Measurements from ENCODE around the gene LRCH4. TPM values are rescaled to one million over a fixed set of nuclear protein-coding genes. Genes with fewer than 3 reads are reported as not detected.

Gene LRCH4
- total and polyA plus RNA-seq, 2 of the 8 experiments (the other 6 are each of a cell fraction or from before 2014, with no cell fraction given) = 15.5 to 36.6 TPM

GRCh38 chr7:100573691-100574361 is 12.1 kb downstream of the LRCH4 start, which contains the start of gene SAP25:
Gene SAP25 (minus strand): TSS chr7:100573900. CDS start chr7:100573742, 158 bp downstream.
- H3K56ac ChIP-seq (replicated peaks; ENCODE audit: insufficient read length, low read depth, low read length) = no peak within 1 kb of the TSS
- H3K18ac ChIP-seq (ENCODE audit: extremely low read depth, low read length) = peak within 1 kb of the TSS; percentile 48; the same call in 1 of the 2 replicates
- H3K27ac ChIP-seq (ENCODE audit: low read depth, low read length) = no peak within 1 kb of the TSS; the same call in 1 of the 2 replicates
- H4K8ac ChIP-seq (ENCODE audit: extremely low read depth, insufficient read depth, low read length) = peak within 1 kb of the TSS; percentile 35; the same call in 1 of the 2 replicates
- peaks cover 0 to 8% of the 10 kb centered on the region in 2 experiments for H4K20me1 ChIP-seq (replicated peaks in 1 of 2; ENCODE audit: control insufficient read depth in 1 of 2, insufficient read depth in 2 of 2, low read length in 2 of 2)
- no peak within 1 kb of the TSS for H3K9ac ChIP-seq (replicated peaks in 1 of 4; ENCODE audit: extremely low read depth in 1 of 4, low read depth in 3 of 4, low read length in 3 of 4)
- no peaks in the 10 kb centered on the region for H3K79me2 ChIP-seq (ENCODE audit: control insufficient read depth in 1 of 2, insufficient read depth in 2 of 2, low read length in 2 of 2)
- DNase-seq (ENCODE audit: low read depth in 1 of 2, low spot score in 2 of 2) (peak in 1 of 2 experiments; percentile 84), FAIRE-seq (no peak)
- peak within 1 kb of the TSS; percentile 91 for H3K4ac ChIP-seq (replicated peaks; ENCODE audit: insufficient read length, low read depth, low read length)
- no peak within 1 kb of the TSS for H3K4me2 ChIP-seq (ENCODE audit: insufficient read depth in 1 of 2, low read depth in 2 of 2, low read length in 2 of 2)
- peaks cover 2% of the 10 kb centered on the region; the same call in 1 of the 2 replicates for H3K79me1 ChIP-seq (ENCODE audit: low read depth, low read length)
- H2AK5ac ChIP-seq (ENCODE audit: low read depth, low read length) = 0 out of 2 replicates have a peak within 1 kb of the TSS, but pooled peaks have one; percentile 39
- no peak within 1 kb of the TSS for H4K5ac ChIP-seq (ENCODE audit: insufficient read length, low read depth, low read length)
- H2BK12ac ChIP-seq (ENCODE audit: low read depth, low read length) = no peak within 1 kb of the TSS
- peaks cover 2 to 24% (median 16%) of the 10 kb centered on the region in 4 experiments; a peak in 5 of 8 replicates for H3K36me3 ChIP-seq (ENCODE audit: control insufficient read depth in 2 of 4, insufficient read depth in 4 of 4, low read length in 3 of 4)
- peaks cover 0 to 31% (median 22%) of the 10 kb centered on the region in 4 experiments; a peak in 6 of 7 replicates for H3K4me1 ChIP-seq (replicated peaks in 1 of 4; ENCODE audit: control insufficient read depth in 3 of 4, insufficient read depth in 4 of 4, low read length in 3 of 4)
- CTCF ChIA-PET (ENCODE audit: partially characterized antibody) = interaction anchor here (0.9 to 4.8 kb wide), 8 partner anchors 9 to 181 kb away, joined by 3 to 53 read pairs (median 4); partner anchors contain the start of genes FBXO24 and LRCH4
- H2AFZ ChIP-seq (ENCODE audit: low read length) = no peak within 1 kb of the TSS
- H3K9me3 ChIP-seq (ENCODE audit: insufficient read depth in 2 of 2, low read depth in 1 of 2, low read length in 1 of 2) = no peaks in the 10 kb centered on the region
- H3K27me3 ChIP-seq (replicated peaks in 1 of 4; ENCODE audit: control insufficient read depth in 3 of 4, extremely low read depth in 1 of 4, insufficient read depth in 3 of 4, low read length in 3 of 4) = peaks cover 0 to 4% (median under 1%) of the 10 kb centered on the region in 4 experiments; a peak in 1 of 7 replicates
- H2BK15ac ChIP-seq (ENCODE audit: low read length) = peak within 1 kb of the TSS; percentile 72; the same call in 1 of the 2 replicates
- H2BK5ac ChIP-seq (ENCODE audit: low read depth, low read length) = no peak within 1 kb of the TSS
- WGBS, 2 experiments (ENCODE audit: extremely low coverage in 1 of 2, insufficient coverage in 1 of 2, insufficient read length in 1 of 2, insufficient replicate concordance in 2 of 2, low coverage in 1 of 2, low lambda C conversion rate in 2 of 2, missing lambda C conversion rate in 1 of 2) = 81% methylated on average over 39 of the region's 70 CpGs; no CpG with 5 or more reads in 1 of the 2 experiments
- POLR2A ChIA-PET (ENCODE audit: partially characterized antibody) = interaction anchor here (0.6 to 4.8 kb wide), 2 partner anchors 10 to 15 kb away, joined by 3 to 83 read pairs; partner anchors contain the start of genes FBXO24 and LRCH4
- H3K23ac ChIP-seq (ENCODE audit: insufficient read length) = no peak within 1 kb of the TSS
- H2BK120ac ChIP-seq (replicated peaks; ENCODE audit: low read depth, low read length) = no peak within 1 kb of the TSS
- H3K4me3 ChIP-seq (ENCODE audit: extremely low read depth in 1 of 4, insufficient read depth in 2 of 4, low read depth in 3 of 4, low read length in 4 of 4) = no peak within 1 kb of the TSS
- no peak within 1 kb of the TSS for H4K91ac ChIP-seq (replicated peaks; ENCODE audit: insufficient read length, low read length)
- peaks cover 8% of the 10 kb centered on the region; the same call in 1 of the 2 replicates for H3K23me2 ChIP-seq (ENCODE audit: low read depth, low read length)
- peak within 1 kb of the TSS; percentile 72; the same call in 1 of the 2 replicates for H2BK20ac ChIP-seq (ENCODE audit: low read length)
- no peak within 1 kb of the TSS for H3K14ac ChIP-seq (ENCODE audit: insufficient read length)
- TF ChIP-seq ASH2L (IDR thresholded peaks at IDR 0.05; ENCODE audit: low read length) (no peak), CTCF (IDR thresholded peaks at IDR 0.05; ENCODE audit: control extremely low read depth in 1 of 3, insufficient read depth in 1 of 3, low read depth in 1 of 3, low read length in 3 of 3) (peak in 2 of 3 experiments; percentile 63 to 70; a peak in 3 of 4 replicates), BRCA1 (IDR thresholded peaks at IDR 0.05; ENCODE audit: low read depth, low read length) (no peak), SP2 (IDR thresholded peaks at IDR 0.05; ENCODE audit: low read length) (no peak), FOSL1 (IDR thresholded peaks at IDR 0.05; ENCODE audit: insufficient read depth, low read depth, low read length) (no peak), EP300 (IDR thresholded peaks at IDR 0.05; ENCODE audit: borderline replicate concordance in 1 of 2, low read depth in 2 of 2, low read length in 2 of 2) (no peak), TEAD4 (IDR thresholded peaks at IDR 0.05; ENCODE audit: low read depth, low read length) (no peak), TAF7 (optimal IDR thresholded peaks at IDR 0.05; ENCODE audit: borderline replicate concordance, low read depth, low read length) (no peak), TBP (IDR thresholded peaks at IDR 0.05; ENCODE audit: low read depth, low read length) (no peak)

Measured in H1 (cell line).